ENCODE measurements around the gene IL17C. TPM values are rescaled to one million over a fixed set of nuclear protein-coding genes. Genes with fewer than 3 reads are reported as not detected.
A peak's percentile ranks its signal among the peaks of the same experiment; 100 is the strongest.

Gene IL17C
- total and polyA plus RNA-seq, 9 of the 15 experiments (the other 6 are each of a cell fraction or from before 2014, with no cell fraction given), result not detected

DNA sequence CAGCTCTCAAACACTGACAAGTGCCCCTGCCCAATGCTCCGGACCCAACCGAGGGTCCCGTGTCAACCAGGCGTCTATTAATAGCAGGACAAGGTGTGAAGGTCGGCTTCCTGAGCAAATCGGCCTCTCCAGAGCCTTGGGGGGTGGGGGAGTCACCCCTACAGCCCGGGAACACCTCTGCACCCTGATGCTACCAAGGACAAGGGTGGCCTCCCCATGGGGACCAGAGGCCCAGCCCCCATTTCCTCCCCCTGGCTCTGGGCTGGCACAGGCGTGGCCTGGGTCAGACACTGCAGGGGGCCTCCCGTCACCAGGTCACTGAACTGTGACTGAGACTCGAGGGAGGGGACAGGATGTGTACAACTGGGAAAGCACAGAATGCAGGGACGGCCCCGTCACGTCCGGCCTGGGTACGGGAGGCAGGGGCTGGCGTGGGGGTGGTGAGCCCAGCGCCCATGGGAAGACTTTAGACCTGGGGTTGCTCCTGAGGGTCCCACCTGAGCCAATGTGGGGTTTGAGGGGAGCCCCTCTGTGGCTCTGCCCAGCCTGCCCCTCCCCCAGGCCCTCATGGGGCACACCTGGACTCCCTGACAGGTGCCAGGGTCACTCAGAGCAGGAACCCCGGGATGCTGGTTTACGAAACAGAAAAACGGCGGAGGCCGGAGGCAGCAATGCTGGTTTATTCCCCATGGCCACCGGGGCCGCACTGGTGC is 13.1 kb downstream of the IL17C start (continued):
- TF ChIP-seq, protein P1, sequence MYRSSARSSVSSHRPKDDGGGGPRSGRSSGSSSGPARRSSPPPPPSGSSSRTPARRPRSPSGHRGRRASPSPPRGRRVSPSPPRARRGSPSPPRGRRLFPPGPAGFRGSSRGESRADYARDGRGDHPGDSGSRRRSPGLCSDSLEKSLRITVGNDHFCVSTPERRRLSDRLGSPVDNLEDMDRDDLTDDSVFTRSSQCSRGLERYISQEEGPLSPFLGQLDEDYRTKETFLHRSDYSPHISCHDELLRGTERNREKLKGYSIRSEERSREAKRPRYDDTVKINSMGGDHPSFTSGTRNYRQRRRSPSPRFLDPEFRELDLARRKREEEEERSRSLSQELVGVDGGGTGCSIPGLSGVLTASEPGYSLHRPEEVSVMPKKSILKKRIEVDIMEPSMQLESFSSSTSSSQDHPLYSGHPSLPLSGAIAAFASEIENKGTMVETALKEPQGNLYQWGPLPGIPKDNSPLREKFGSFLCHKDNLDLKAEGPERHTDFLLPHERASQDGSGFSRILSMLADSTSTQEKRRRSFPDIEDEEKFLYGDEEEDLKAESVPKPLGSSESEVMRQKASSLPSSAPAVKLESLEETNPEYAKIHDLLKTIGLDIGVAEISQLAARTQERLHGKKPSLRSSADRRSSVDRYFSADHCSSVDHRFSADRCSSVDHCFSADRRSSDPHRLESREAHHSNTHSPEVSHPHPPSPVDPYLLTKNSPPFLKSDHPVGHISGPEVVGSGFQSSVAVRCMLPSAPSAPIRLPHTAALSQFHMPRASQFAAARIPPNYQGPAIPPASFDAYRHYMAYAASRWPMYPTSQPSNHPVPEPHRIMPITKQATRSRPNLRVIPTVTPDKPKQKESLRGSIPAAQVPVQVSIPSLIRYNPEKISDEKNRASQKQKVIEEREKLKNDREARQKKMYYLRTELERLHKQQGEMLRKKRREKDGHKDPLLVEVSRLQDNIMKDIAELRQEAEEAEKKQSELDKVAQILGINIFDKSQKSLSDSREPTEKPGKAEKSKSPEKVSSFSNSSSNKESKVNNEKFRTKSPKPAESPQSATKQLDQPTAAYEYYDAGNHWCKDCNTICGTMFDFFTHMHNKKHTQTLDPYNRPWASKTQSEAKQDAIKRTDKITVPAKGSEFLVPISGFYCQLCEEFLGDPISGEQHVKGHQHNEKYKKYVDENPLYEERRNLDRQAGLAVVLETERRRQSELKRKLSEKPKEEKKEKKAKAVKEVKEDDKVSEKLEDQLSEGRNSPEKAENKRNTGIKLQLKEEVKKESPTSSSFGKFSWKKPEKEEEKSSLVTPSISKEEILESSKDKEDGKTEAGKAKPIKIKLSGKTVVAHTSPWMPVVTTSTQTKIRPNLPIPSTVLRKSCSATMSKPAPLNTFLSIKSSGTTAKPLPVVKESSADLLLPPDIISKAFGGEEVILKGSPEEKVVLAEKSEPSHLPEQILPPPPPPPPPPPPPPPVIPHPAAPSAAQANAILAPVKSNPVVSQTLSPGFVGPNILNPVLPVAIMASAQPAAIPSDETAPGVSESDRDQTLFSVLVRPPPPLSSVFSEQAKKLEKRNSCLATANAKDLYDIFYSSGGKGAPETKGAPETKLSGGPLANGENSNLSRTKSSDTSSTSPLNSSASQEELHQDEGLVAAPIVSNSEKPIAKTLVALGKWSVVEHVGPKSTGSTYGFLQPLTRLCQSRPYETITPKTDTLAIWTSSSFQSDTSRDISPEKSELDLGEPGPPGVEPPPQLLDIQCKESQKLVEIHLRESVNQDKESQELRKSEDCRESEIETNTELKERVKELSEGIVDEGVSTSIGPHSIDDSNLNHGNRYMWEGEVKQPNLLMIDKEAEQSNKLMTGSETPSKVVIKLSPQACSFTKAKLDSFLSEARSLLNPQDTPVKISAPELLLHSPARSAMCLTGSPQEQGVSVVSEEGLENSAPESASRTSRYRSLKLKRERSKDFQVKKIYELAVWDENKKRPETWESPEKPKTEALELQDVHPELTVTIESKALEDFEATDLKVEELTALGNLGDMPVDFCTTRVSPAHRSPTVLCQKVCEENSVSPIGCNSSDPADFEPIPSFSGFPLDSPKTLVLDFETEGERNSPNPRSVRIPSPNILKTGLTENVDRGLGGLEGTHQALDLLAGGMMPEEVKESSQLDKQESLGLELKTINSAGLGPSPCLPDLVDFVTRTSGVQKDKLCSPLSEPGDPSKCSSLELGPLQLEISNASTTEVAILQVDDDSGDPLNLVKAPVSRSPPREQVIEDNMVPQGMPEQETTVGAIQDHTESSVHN (IDR thresholded peaks at IDR 0.05; ENCODE audit: borderline replicate concordance in 1 of 2, low read depth in 1 of 2), result no peak
- TF ChIP-seq FOXM1 (IDR thresholded peaks at IDR 0.05; ENCODE audit: low read depth) (no peak), FOXM1 (CRISPR knock-in tag; IDR thresholded peaks at IDR 0.05; ENCODE audit: low read depth) (0 out of 2 replicates have a peak, but pooled peaks have one; percentile 22), TAF15 (IDR thresholded peaks at IDR 0.05; ENCODE audit: low read depth, low read length) (no peak), STAT5A (IDR thresholded peaks at IDR 0.05; ENCODE audit: borderline replicate concordance, low read length) (no peak), ZFP30 (CRISPR knock-in tag; IDR thresholded peaks at IDR 0.05; ENCODE audit: borderline replicate concordance) (no peak), TAF9B (IDR thresholded peaks at IDR 0.05; ENCODE audit: partially characterized antibody) (no peak)
- TF ChIP-seq, protein P2, sequence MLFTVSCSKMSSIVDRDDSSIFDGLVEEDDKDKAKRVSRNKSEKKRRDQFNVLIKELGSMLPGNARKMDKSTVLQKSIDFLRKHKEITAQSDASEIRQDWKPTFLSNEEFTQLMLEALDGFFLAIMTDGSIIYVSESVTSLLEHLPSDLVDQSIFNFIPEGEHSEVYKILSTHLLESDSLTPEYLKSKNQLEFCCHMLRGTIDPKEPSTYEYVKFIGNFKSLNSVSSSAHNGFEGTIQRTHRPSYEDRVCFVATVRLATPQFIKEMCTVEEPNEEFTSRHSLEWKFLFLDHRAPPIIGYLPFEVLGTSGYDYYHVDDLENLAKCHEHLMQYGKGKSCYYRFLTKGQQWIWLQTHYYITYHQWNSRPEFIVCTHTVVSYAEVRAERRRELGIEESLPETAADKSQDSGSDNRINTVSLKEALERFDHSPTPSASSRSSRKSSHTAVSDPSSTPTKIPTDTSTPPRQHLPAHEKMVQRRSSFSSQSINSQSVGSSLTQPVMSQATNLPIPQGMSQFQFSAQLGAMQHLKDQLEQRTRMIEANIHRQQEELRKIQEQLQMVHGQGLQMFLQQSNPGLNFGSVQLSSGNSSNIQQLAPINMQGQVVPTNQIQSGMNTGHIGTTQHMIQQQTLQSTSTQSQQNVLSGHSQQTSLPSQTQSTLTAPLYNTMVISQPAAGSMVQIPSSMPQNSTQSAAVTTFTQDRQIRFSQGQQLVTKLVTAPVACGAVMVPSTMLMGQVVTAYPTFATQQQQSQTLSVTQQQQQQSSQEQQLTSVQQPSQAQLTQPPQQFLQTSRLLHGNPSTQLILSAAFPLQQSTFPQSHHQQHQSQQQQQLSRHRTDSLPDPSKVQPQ (CRISPR knock-in tag; IDR thresholded peaks at IDR 0.05; ENCODE audit: borderline replicate concordance), result no peak
- TF ChIP-seq, protein P3, sequence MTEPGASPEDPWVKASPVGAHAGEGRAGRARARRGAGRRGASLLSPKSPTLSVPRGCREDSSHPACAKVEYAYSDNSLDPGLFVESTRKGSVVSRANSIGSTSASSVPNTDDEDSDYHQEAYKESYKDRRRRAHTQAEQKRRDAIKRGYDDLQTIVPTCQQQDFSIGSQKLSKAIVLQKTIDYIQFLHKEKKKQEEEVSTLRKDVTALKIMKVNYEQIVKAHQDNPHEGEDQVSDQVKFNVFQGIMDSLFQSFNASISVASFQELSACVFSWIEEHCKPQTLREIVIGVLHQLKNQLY (CRISPR knock-in tag; conservative IDR thresholded peaks at IDR 0.05), result 0 out of 4 replicates have a peak, but pooled peaks of 1 of the 2 experiments have one; percentile 35
- TF ChIP-seq, protein P4, sequence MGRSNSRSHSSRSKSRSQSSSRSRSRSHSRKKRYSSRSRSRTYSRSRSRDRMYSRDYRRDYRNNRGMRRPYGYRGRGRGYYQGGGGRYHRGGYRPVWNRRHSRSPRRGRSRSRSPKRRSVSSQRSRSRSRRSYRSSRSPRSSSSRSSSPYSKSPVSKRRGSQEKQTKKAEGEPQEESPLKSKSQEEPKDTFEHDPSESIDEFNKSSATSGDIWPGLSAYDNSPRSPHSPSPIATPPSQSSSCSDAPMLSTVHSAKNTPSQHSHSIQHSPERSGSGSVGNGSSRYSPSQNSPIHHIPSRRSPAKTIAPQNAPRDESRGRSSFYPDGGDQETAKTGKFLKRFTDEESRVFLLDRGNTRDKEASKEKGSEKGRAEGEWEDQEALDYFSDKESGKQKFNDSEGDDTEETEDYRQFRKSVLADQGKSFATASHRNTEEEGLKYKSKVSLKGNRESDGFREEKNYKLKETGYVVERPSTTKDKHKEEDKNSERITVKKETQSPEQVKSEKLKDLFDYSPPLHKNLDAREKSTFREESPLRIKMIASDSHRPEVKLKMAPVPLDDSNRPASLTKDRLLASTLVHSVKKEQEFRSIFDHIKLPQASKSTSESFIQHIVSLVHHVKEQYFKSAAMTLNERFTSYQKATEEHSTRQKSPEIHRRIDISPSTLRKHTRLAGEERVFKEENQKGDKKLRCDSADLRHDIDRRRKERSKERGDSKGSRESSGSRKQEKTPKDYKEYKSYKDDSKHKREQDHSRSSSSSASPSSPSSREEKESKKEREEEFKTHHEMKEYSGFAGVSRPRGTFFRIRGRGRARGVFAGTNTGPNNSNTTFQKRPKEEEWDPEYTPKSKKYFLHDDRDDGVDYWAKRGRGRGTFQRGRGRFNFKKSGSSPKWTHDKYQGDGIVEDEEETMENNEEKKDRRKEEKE (IDR thresholded peaks at IDR 0.05; ENCODE audit: borderline replicate concordance in 1 of 2, control insufficient read depth in 1 of 2, low read depth in 2 of 2, low read length in 1 of 2), result no peak

Measured in K562 (cell line).